ENCODE results near the gene PPP1R15A. TPM values are rescaled to one million over a fixed set of nuclear protein-coding genes. Genes with fewer than 3 reads are reported as not detected.
A peak's percentile ranks its signal among the peaks of the same experiment; 100 is the strongest.

Gene PPP1R15A
- total and polyA plus RNA-seq, 2 of the 8 experiments (the other 6 are each of a cell fraction or from before 2014, with no cell fraction given), result 4.1 to 14.0 TPM

- no peak for TF ChIP-seq RAD21 (IDR thresholded peaks at IDR 0.05 in 1 of 2, conservative IDR thresholded peaks at IDR 0.05 in 1 of 2; ENCODE audit: low read depth in 2 of 2, low read length in 2 of 2)
- no peak for TF ChIP-seq SRF (IDR thresholded peaks at IDR 0.05; ENCODE audit: low read depth, low read length)
- TF ChIP-seq CEBPB (IDR thresholded peaks at IDR 0.05; ENCODE audit: low read depth, low read length), result peak; percentile 43; the same call in 1 of the 2 replicates
- TF ChIP-seq CHD1 (IDR thresholded peaks at IDR 0.05; ENCODE audit: low read depth, low read length), result no peak
- TF ChIP-seq TBP (IDR thresholded peaks at IDR 0.05; ENCODE audit: low read depth, low read length), result peak; percentile 58; the same call in 1 of the 2 replicates
- no peak for TF ChIP-seq ZNF274 (IDR thresholded peaks at IDR 0.05; ENCODE audit: borderline replicate concordance, extremely low read depth, low read length)
- TF ChIP-seq FOSL1 (IDR thresholded peaks at IDR 0.05; ENCODE audit: insufficient read depth, low read depth, low read length), result no peak
- no peak for TF ChIP-seq TEAD4 (IDR thresholded peaks at IDR 0.05; ENCODE audit: low read depth, low read length)
- no peak for TF ChIP-seq EZH2 (IDR thresholded peaks at IDR 0.05; ENCODE audit: low read depth, low read length, severe bottlenecking)
- peak; percentile 85 for TF ChIP-seq E2F6 (IDR thresholded peaks at IDR 0.05)
- no peak for TF ChIP-seq GABPA (IDR thresholded peaks at IDR 0.05; ENCODE audit: borderline replicate concordance, insufficient read depth, low read length)
- TF ChIP-seq MAFK (IDR thresholded peaks at IDR 0.05; ENCODE audit: low read depth, low read length), result no peak
- TF ChIP-seq CBX8 (IDR thresholded peaks at IDR 0.05; ENCODE audit: borderline replicate concordance, low read depth, low read length), result no peak
- TF ChIP-seq KDM5A (IDR thresholded peaks at IDR 0.05; ENCODE audit: low read length), result no peak
- no peak for TF ChIP-seq POU5F1 (IDR thresholded peaks at IDR 0.05; ENCODE audit: low read depth, low read length)
- no peak for TF ChIP-seq KDM1A (IDR thresholded peaks at IDR 0.05; ENCODE audit: borderline replicate concordance, low read length)
- TF ChIP-seq PHF8 (conservative IDR thresholded peaks at IDR 0.05; ENCODE audit: low read depth, low read length), result peak; percentile 35; the same call in 1 of the 2 replicates
- peak; percentile 69 for TF ChIP-seq ASH2L (IDR thresholded peaks at IDR 0.05; ENCODE audit: low read length)
- TF ChIP-seq SAP30 (IDR thresholded peaks at IDR 0.05; ENCODE audit: insufficient read depth, insufficient replicate concordance, low read length), result no peak
- peak; percentile 79 for TF ChIP-seq SP1 (IDR thresholded peaks at IDR 0.05; ENCODE audit: low read depth, low read length)
- no peak for TF ChIP-seq CBX5 (IDR thresholded peaks at IDR 0.05; ENCODE audit: low read depth, low read length)
- TF ChIP-seq RBBP5 (IDR thresholded peaks at IDR 0.05; ENCODE audit: borderline replicate concordance, low read depth, low read length), result 0 out of 2 replicates have a peak, but pooled peaks have one; percentile 42
These were observed 27.7 kb downstream of the PPP1R15A start, which contains the start of gene NUCB1 (continued) for GRCh38 chr19:48899781-48900476.

All from H1 (cell line).